Activated CD4-positive, alpha-beta T cell treated with anti-CD3 and anti-CD28 coated beads, Interleukin-2, amount 10 ng/mL, durations not matched to agents 7 days and 5 days (primary cell): ENCODE results near the gene CABS1. TPM values are rescaled to one million over a fixed set of nuclear protein-coding genes. Genes with fewer than 3 reads are reported as not detected.

Source experiments
- total RNA-seq, 2 experiments: library from RNA; stranded (reverse); gene quantifications; one replicate each; pipeline ENCODE4 v1.2.3, GENCODE V29; 2021

CABS1 gene
- total RNA-seq, 2 experiments from 2014 or later = not detected

Other genes with a start within 250 kb of the CABS1 start
- not detected for gene PRR27, start 180.7 kb upstream of the CABS1 start, total RNA-seq
- not detected for gene ODAM, start 139.3 kb upstream of the CABS1 start, total RNA-seq
- not detected for gene FDCSP, start 108.9 kb upstream of the CABS1 start, total RNA-seq
- not detected for gene CSN3, start 92.4 kb upstream of the CABS1 start, total RNA-seq
- gene SMR3A, start 25.8 kb downstream of the CABS1 start, total RNA-seq = not detected
- not detected for gene SMR3B, start 48.1 kb downstream of the CABS1 start, total RNA-seq
- gene OPRPN, start 63.0 kb downstream of the CABS1 start, total RNA-seq = not detected
- not detected for gene MUC7, start 137.2 kb downstream of the CABS1 start, total RNA-seq
- not detected for gene AMTN, start 183.6 kb downstream of the CABS1 start, total RNA-seq